GM18870 (cell line): ENCODE measurements around the gene NFIX.
"Not testable (repeated sequence)": the region's sequence is repeated elsewhere in the genome, so short reads cannot be mapped to it uniquely, and the experiment has no call there.

Experiments
- ATAC-seq: cut with Tn5 transposase; IDR thresholded peaks from one replicate; pipeline ENCODE4 v1.9.1; 2021; ENCODE audit warnings: moderate library complexity; ENCODE audit not compliant: unreplicated experiment

The NFIX gene

DNA sequence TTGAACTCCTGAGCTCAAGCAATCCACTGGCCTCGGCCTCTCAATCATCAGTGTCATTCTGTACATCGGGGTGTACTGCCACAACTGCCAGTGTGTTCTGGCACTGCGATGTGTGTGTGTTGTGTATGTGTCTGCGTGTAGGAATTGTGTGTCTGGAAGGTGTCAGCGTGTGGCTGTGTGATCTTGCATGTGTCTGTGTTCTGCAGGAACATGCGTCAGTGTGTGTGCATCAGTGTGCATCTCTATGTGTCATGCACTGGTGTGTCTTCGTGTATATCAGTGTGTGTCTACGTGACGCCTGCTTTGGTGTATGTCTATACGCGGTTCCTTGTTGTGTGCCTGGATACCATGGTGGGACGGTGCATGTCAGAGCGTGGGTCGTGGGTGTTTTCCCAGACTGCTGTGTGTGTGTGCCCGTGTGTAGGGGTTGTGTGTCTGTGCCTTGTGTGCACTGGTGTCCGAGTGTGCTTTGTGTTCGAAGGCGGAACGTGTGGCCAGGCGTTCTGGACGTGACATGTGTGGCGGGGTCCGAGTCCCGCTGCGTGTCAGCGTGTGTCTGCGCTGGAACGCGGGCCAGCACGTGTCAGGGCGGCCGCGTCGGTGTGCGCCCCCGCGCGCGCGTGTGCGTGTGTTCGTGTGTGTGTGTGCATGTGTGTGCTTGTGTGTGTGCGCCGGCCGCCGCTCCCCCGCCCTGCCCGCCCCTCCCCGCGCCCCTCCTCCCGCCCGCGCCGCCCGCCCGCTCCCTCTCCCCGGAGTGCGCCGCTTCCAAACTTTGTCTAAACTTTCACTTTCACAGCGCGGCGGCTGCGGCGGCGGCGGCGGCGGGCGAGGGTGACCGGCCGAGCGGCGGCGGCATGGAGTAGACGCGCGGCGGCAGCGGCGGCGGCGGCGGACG lies at the start of gene NFIX:
TSS of gene NFIX (plus strand) at position 775 of the 895 bp plus-strand sequence. CDS start 363 bp downstream, outside the sequence.
- no peak for ATAC-seq

DNA sequence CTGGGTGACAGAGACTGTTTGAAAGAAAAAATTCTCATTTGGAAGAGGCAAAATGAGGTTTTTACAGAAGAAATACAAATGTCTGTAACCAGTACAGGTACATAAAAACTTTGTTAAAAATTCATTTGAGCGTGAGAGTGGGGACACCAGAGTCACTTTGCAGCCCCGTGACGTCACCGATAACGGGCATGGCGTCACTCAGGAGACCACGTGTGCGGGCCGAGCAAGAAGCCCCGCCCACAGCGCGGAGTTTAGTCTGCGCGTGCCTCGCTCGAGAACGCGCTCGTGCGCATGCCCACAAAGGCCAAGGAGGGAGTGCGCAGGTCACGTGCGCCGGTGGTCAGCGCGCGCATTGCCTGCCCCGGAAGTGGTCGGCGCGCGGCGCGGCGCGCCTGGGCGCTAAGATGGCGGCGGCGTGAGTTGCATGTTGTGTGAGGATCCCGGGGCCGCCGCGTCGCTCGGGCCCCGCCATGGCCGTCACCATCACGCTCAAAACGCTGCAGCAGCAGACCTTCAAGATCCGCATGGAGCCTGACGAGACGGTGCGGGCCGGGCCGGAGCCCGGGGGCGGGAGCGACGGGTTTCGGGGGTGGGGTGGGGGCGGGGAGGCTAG lies 49.7 kb upstream of the NFIX start, which contains the start of gene RAD23A:
TSS of gene RAD23A (plus strand) at position 384 of the 613 bp plus-strand sequence. CDS start at position 471, 87 bp downstream.
- peak; percentile 62 for ATAC-seq

DNA sequence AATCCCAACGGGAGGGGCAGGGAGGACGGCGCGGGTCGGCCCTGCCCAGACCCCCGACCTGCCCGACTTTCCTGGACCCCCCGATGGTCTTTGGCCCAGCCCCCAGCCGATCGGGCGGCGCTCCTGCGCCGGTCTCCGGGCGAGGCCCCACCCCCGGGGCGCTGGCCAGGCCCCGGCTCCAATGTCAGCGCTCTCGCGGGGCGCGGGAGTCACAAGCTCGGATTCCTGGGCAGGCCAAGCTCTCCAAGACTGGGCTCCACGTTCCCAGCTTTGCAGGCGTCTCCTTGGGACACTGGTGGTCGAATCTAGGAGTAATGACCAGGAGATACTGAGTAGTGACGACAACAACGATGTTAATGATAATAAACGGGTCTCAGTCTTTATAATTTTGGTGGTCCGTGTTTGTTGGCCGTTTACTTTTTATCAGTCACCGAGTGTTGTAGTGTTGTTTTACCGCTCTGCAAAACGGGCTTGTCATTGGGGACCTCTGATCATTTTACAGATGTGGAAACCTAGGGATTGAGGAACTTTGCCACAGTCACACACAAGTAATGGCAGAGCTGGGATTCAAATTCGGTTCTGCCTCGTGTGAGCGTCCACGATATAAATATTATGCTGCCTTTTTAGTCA lies 49.1 kb upstream of the NFIX start:
- no peak for ATAC-seq

DNA sequence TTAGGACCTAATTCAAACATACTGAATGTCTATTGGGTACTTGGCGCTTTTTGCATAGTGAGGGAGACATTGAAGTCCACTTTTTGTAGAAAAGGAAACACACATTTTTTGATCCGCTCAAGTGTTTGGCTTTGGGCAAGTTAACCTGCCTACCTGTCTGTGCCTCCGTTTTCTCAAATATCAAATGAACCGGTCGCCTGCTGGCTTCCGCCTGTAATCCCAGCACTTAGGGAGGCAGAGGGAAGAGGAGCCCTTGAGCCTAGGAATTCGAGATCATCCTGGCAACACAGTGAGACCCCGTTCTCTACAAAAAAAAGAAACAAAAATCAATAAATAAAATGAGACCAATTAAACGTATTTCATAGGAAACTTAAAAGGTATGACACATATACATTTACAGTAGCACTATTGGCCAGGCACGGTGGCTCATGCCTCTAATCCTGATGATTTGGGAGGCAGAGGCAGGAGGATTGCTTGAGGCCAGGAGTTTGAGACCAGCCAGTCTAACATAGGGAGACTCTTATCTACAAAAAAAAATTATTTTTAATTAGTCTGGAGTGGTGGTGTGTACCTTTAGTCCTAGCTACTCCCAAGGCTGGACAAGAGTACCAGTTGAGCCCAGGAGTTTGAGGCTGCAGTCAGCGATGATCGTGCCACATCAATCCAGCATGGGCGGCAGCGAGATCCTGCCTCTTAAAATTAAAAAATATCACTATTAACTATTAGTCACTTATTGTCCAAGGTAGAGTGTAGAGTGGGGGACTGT lies 48.4 kb upstream of the NFIX start:
- ATAC-seq, result no peak

DNA sequence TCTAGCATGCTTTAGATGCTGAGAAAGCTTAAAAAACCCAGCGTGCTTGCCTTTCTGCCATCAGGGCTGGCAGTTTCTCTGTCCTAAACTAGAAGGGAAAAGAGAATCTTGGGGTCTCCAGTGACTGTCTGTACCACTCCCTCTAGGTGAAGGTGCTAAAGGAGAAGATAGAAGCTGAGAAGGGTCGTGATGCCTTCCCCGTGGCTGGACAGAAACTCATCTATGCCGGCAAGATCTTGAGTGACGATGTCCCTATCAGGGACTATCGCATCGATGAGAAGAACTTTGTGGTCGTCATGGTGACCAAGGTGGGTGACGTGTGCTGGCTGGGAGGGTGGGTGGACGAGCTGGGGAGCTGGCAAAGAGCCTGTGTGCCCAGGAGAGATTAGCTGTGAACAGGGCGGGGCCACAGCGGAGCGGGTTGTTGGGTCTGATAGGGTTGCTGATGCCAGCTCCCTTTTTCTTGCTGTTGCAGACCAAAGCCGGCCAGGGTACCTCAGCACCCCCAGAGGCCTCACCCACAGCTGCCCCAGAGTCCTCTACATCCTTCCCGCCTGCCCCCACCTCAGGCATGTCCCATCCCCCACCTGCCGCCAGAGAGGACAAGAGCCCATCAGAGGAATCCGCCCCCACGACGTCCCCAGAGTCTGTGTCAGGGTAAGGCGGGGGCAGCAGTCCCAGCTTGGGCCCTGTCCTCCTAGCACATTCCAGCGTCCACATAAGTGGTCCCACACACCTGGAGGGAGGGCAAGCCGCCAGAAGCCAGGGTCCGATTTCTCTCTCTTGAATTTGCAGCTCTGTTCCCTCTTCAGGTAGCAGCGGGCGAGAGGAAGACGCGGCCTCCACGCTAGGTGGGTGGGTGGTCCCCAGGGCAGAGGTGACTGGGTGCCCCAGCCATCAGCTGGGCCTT lies 47.3 kb upstream of the NFIX start:
- ATAC-seq, result no peak

DNA sequence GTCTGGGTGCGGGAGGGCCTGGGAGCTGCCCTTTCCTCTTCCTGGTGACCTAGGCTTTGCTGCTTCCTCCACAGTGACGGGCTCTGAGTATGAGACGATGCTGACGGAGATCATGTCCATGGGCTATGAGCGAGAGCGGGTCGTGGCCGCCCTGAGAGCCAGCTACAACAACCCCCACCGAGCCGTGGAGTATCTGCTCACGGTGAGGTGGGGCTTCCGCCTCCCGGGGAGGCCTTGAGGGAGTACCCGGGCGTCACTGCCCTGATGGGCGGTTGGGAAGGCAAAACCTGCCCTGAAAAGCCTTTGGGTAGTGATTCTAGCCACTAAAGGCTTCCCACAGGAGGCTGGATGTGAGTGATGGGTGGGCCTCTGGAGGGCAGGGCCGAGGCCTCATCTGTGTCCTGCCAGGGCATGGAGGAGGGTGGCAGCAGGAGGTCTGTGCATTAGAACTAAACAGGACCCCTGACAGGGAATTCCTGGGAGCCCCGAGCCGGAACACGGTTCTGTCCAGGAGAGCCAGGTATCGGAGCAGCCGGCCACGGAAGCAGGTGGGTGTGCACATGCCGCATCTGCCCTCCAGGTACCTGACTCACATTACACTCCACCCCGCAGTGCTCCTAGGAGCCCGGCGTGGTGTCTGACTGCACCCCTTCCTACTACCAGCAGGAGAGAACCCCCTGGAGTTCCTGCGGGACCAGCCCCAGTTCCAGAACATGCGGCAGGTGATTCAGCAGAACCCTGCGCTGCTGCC lies 46.5 kb upstream of the NFIX start:
- ATAC-seq, result no peak

DNA sequence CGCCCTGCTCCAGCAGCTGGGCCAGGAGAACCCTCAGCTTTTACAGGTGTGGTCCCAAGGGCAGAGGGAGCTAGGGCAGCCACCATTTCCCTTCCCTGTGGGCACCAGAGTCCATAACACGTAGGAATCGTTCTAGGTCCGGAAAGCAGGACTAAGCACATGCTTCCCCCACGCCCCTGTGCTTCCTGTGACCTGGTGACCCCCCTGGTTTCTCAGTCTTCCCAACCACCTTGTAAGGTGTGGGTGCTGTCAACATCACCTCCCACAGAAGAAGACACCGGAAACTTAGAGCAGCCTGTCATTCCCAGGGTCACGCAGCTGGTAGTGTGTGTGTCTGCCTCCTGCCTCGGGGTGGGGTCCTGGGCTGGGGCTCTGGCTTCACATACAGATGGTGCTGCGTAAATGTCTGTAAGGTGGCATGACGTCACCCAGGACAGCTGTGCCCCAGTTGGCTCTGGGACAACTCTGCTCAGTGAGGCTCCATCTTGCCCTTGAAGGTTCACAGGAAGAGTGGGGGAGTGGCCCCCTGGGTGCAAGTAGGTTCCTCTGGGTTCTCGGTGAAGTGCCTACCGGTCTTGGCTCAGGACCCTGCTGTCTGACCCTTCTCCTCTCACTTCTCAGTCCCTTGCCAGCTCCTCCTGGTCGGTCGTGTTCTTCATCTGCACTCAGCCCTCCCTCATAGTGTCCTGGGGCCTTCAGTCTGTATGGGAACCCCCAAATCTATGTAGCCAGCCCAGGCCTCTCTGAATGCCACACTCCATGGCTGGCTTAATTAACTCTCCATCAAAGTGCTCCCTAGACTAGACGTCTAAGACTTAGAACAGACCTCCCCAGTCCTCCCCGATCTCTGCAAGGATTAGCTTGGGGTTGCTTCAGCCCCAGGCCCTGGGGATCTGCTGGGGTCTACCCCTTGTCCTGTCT lies 45.7 kb upstream of the NFIX start:
- no peak for ATAC-seq

DNA sequence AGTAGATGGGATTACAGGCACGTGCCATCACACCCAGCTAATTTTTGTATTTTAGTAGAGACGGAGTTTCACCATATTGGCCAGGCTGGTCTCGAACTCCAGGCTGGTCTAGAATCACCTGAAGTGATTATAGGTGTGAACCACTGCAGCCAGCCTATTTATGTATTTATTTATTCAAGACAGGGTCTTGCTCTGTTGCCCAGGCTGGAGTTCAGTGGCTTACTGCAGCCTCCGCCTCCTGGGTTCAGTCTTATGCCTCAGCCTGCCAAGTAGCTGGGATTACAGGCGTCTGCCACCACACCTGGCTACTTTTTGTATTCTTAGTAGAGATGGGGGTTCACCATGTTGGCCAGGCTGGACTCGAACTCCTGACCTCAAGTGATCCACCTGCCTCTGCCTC lies 43.2 kb upstream of the NFIX start:
- ATAC-seq, result not testable (repeated sequence)

DNA sequence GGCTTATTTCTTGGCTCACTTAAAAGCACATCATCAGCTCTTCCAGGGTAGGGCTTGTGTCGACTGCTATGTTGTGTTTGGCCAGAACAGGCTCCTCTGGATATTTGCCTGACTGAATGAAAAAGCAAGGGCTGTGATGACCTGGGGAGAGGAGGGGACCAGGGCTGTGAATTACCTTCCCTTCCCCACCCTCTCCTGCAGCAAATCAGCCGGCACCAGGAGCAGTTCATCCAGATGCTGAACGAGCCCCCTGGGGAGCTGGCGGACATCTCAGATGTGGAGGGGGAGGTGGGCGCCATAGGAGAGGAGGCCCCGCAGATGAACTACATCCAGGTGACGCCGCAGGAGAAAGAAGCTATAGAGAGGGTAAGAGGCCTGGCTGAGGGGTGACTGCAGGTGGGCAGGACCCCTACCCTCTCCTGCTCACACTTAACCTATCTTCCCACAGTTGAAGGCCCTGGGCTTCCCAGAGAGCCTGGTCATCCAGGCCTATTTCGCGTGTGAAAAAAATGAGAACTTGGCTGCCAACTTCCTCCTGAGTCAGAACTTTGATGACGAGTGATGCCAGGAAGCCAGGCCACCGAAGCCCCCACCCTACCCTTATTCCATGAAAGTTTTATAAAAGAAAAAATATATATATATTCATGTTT lies 42.7 kb upstream of the NFIX start:
- no peak for ATAC-seq

DNA sequence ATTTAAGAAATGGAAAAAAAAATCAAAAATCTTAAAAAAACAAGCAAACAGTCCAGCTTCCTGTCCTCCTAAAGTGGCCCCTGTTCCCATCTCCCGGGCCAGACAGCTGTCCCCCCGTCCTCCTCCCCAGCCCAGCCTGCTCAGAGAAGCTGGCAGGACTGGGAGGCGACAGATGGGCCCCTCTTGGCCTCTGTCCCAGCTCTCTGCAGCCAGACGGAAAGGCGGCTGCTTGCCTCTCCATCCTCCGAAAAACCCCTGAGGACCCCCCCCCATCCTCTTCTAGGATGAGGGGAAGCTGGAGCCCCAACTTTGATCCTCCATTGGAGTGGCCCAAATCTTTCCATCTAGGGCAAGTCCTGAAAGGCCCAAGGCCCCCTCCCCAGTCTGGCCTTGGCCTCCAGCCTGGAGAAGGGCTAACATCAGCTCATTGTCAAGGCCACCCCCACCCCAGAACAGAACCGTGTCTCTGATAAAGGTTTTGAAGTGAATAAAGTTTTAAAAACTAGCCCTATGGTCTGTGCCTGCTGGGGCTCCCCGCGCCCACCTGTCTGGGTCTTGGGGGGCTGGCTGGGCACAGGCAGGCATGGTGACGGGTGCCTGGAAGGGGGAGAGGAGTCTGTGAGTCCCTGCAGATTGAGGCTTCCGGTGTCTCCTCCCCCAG lies 42.0 kb upstream of the NFIX start:
- ATAC-seq, result no peak

DNA sequence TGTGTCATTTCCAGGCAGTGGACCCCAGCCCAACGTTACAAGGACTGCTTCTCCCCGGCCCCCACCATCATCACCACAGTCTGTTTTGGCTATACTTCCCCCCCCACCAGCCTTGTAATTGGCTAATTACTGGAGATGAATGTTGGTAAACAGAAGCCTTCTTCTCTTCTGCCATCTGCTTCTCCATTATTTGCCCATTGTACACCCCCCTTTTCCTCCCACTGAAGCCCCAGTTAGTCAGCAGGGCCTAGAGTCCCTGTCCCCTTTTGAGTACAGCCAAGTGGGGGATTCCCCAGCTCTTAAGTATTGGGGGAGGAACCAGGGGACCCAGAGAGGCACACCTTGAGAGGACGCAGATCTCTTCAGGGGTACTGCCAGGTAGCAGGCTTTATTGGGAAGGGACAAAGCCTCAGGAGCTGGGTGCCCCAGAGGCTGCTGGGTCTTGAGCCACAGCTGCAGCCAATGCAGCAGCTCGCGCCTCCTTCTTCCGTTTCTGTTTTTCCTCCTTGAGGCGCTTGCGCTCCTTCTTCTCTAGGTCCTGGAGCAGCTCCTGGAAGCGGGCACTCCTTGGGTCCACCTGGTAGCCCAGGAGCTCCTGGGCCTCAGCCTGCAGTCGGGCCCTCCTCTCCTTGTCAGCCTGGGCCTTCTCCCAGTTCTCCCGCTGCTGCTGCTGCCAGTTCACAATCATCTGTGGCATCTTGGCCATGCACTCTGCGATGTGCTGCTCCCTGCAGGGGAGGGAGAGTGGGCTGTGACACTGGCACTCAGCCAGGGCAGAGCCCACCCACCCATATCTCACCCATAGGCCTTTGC lies 41.3 kb upstream of the NFIX start:
- no peak for ATAC-seq

DNA sequence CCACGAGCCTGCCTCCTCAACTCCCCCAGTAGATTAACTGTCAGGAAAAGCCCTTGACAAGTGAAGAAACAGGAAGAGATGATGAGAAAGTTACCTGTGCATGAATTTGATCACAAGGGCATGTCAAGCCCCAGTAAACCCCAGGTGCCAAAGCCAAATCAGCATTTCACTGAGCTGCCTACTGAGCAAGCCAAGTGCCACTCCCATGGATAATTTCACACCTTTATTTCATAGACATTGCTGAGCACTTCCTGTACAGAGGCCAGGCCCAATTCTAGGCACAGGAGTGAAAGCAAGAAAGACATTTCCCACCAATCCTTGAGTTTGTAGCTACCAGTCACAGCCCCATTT lies 40.7 kb upstream of the NFIX start:
- no peak for ATAC-seq

DNA sequence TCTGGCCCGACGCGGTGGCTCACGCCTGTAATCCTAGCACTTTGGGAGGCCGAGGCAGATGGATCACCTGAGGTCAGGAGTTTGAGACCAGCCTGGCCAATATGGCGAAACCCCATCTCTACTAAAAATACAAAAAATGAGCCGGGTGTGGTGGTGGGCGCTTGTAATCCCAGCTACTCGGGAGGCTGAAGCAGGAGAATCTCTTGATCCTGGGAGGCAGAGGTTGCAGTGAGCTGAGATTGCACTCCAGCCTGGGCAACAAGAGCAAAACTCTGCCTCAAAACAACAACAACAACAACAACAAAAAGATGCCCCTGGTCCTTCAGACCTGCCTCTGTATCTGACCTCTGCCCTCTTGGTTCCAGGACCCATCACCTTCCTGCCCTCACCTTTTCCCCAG lies 39.7 kb upstream of the NFIX start:
- not testable (repeated sequence) for ATAC-seq

DNA sequence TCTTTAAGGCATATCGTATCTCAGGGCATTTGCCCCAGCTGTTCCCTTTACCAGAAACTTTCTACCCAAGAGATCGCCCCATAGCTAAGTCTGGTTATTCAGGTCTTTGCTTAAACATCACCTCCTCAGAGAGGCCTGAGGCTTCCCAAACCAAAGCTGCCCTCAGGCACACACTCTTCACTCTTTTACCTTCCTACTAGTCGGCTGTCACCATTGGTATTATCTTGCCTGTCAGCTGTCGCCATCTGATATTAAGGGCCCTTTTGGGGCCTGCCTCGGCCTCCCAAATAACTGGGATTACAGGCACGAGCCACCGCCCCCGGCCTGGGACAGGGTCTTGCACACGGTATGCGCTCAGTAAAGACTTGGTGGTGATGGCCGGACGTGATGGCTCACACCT lies 39.3 kb upstream of the NFIX start:
- no peak for ATAC-seq

DNA sequence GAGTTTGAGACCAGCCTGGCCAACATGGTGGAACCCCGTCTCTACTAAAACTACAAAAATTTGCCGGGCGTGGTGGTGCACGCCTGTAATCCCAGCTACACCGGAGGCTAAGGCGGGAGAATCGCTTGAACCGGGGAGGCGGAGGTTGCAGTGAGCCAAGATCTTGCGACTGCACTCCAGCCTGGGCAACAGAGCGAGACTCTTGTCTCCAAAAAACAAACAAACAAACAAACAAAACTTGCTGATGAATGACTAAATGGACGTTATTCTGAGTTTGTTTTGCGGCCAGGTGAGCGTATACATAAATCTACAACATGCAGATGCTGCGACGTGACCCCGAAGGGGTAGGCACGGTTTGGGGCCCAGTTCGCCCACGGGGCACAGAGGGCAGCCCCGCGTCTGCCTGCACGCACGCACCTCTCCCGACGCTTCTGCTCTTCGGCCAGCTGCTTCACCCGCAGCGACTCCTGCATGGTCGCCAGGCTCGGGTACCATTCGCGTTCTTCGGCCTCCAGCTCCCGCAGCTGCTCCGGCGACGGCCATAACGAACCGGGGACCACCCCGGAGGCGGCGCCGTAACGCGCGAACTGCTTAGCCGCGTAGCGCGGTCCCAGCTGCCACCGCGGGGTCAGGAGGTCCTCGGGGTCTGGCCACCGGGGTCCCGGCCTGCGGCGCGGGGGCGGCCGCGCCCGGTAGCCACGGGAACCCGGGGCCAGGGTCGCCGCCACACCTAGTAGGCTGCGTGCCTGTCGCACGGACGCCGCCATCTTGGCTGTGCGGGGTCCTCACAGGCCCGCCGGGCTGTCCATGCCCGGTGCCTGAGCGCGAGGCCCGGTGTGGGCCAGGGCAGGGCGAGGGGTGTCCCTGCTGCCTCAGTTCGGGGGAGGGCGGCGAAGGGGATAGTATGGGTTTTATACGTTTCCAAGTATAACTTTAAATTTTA lies 38.6 kb upstream of the NFIX start, which contains the start of gene GADD45GIP1:
TSS of gene GADD45GIP1 (minus strand) at position 778 of the 943 bp plus-strand sequence. CDS start at position 767, 11 bp downstream.
- ATAC-seq, result no peak
